D341Med (cell line): ENCODE results near the gene CAPRIN2.
A peak's percentile ranks its signal among the peaks of the same experiment; 100 is the strongest.

Experiments used
- DNase-seq: peaks from one replicate; pipeline ENCODE4 v3.0.0; 2012; ENCODE audit warnings: low spot score

Gene CAPRIN2

GRCh38 chr12:30761730-30762129 is 7.0 kb upstream of the CAPRIN2 start:
- no peak for DNase-seq

- DNase-seq = no peak
Observed at GRCh38 chr12:30757316-30757715, 2.6 kb upstream of the CAPRIN2 start.

DNA sequence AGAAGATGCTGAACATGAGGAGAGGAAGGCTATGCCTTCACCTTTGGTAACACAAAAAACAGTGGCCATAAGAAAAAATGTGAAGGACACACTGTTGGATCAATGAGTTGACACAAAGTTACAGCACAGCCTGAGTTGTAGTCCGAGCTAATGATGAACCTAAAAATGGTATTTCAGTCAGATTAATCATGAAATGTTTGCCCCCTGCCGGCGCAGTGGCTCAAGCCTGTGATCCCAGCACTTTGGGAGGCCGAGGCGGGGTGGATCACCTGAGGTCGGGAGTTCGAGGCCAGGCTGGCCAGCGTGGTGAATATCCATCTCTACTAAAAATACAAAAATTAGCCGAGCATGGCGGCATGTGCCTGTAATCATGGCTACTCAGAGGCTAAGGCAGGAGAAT is 1.3 kb upstream of the CAPRIN2 start:
- DNase-seq = no peak

DNA sequence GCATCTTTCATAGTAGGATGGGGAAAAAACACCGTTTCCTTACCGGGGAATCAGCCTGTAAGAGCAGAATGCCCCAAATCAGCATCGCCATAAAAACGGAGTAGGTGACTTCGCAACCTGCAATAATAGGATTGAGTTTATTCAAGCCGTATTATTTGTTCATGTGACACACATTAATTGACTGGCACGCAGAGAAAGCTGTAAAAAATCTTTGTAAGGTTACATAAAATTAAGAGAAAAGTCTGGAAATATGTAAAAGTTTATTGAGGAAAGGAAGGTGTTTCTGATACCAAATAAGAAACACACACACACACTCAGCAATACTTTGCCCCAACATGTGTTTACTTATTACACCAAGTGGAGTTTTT is 628 bp upstream of the CAPRIN2 start:
- no peak for DNase-seq

- DNase-seq = no peak
Observed at GRCh38 chr12:30754383-30754749, 385 bp downstream of the CAPRIN2 start.

DNA sequence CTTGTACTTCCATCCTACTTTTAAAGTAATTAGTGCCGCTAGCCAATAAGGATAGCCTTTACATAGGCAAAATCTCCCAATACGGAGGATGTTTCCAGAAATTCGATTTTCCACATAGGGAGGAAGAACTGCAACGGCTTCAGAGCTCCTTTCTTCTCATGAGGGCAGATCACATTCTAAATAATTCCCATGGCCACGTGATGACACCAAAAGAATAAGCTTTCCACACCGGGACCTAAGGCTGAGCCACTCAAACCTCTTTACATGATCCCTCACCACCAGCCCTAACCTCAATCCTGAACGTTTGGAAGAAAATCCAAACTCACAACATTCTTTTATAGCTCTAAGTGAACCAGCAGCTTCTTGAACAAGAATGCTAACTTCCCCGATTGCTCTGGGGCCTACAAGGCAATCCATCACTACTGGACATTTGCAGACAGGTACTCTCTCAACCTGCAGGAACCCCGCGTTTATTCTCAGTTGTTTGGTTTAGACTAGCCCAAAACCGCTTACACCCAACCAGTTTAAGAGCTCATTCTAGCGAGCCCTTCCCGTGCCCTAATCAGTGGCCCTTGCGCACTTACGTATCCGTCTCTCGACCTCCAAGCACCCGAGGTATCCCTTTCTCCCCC is 884 bp downstream of the CAPRIN2 start:
- no peak for DNase-seq

- DNase-seq = peak; percentile 50
Observed at GRCh38 chr12:30753233-30753632, 1.5 kb downstream of the CAPRIN2 start.

DNA sequence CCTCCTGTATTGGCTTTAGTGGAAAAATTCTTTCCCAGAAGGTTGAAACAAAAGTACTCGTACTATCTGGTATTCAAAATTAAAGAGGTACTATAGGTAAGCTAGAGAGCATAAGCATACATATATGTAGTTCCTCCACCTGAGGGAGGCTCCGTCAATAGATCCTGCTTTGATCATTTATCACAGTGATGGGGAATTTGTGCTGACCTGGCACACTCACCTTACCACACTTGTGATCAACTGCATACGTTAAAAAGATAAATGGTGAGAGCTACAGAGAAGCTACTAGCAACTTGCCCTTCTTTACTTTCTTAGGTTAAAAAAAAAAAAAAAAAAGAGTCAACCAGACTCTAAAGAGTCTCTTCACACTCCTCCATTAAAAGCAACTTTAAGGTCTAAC is 2.5 kb downstream of the CAPRIN2 start:
- no peak for DNase-seq

GRCh38 chr12:30748147-30748546 is 6.6 kb downstream of the CAPRIN2 start:
- no peak for DNase-seq

GRCh38 chr12:30746190-30746589 is 8.6 kb downstream of the CAPRIN2 start:
- DNase-seq = no peak

DNA sequence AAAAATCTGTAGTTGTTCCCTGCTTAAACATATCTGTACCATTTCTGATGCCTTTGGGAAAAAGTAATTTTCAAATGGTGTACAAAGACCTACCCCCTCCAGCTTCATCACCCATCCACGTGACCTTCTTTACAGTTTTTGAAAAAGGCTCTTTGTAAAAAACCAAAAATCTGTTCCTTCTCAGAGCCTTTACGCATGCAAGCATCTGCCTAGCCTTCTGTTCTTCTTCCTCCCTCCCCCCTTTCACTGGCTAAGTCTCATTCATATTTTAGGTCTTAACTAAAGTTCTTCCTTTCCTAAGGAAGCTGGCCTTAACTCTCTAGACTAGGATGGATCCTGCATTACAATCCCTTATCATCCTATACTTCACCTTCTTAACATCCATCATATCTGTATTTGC is 10.4 kb downstream of the CAPRIN2 start:
- no peak for DNase-seq

- DNase-seq = no peak
Observed at GRCh38 chr12:30740274-30740673, 14.5 kb downstream of the CAPRIN2 start.

- no peak for DNase-seq
Observed at GRCh38 chr12:30739020-30739419, 15.7 kb downstream of the CAPRIN2 start.

DNA sequence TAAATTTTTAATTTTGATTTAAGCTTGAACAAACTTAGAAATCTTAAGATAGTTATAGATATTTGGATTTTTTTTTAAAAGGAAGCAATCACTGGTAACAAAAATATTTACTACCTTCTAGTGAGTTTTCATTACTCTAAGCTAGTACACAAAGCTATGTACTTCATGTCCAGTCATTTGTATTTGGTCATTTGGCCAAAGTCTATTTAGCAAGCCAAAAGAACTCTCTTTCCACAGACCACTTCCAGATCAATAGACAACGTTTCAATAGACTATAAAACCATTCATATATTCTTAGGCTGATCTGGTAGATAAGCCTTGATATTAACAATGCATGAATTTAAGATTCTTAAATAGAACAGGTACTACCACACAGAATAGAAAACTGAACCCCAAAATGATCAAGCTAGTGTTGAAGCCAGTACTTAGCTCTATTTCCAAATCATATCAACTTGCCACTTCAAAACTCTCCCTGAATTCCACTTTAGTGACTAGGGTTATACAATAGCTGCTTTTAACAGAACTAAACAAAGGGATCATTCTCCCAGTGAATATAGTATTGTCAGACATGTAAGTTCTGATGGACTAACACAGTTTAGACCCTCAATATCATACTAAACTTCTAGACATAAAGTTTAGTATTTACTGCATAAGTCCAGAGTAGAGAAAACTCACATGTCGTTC is 21.7 kb downstream of the CAPRIN2 start:
- no peak for DNase-seq

GRCh38 chr12:30730011-30730410 is 24.7 kb downstream of the CAPRIN2 start:
- DNase-seq = no peak

DNA sequence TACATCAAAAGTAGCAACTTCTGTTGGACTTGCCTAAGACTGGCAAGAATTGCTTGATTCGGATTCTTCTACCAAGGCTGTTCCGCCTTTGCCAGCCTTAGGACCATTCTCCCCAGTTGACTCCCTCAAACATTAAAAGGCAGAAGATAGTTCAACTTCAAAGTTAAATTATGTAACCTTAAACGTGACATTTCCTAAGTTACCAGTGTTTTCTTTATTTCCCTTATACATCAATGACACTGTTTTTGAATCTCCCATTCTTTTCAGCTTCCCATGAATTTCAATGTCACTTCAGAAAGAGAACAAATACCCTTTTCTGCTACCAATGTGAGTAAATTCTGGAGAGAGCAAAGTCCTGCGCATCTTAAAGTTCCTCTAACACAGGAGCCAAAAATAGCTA is 25.2 kb downstream of the CAPRIN2 start:
- DNase-seq = no peak

- DNase-seq = no peak
Observed at GRCh38 chr12:30726647-30727046, 28.1 kb downstream of the CAPRIN2 start.

GRCh38 chr12:30725739-30726138 is 29.0 kb downstream of the CAPRIN2 start:
- no peak for DNase-seq

DNA sequence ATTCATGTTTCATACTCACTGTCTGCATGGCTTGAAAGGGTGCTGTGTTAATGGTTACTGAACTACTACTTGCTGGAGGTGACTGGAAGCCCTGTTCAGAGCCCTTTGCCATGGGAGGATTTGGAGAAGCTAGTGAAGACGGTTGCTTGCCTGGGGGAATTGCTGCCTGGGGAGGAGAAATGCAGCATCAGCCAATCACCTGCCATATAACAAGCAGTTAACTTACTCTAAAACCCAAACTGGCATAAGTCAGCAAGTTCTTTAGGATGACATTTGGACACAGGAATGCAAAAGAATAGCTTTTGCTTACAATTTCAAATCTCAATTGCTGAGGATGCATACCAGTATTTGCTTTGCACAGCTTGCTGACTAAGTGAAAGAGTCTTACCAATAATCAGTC is 35.7 kb downstream of the CAPRIN2 start:
- DNase-seq = no peak

DNA sequence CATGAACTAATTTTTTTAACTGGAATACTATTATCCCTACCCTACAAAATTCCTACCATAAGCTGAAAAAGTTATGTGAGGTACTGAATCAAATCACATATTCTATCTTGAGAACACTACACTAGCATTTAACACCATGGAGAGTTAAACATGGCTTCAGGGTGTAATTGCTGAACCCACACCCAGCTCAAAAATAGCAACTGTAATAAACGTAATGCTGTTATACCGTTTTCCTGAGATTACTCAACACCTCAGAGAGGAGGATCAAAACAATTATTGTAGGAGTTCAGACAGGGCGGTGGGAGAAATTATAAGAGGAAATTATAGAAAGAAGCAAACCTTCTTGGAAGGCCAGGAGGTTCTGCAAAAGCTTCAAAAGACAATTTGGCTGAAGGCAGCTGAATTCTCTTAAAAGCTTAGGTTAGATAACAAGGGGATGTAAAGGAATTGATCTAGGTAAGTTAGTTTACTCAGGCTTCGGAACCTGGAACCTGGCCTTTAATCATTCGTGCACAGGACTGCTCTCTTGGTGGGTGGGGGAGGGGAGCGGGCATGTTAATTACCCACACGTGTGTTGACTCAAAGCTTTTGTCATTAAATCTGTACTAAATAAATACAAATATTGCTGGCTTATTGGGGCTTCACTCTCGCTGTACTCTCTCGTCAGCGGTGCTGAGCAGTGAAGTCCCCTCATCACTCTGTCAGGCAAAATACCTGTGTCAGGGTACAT is 47.0 kb downstream of the CAPRIN2 start:
- DNase-seq = no peak

DNA sequence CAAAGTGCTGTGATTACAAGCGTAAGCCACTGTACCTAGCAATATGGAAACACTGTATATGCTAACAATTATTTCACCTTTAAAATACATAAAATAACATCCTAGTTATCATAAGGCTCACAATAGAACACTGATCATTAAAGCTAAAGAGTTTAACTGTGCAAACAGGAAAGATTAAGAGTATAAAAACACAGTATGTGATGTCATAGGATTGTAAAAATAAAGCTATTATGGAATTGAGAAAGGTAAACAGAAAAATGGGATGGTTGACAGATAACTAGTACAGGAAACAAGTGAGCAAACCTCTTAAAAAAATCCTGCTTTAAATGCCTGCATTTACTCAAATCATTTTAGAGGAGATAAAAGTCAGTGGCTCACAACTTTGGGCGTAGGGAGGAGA is 48.3 kb downstream of the CAPRIN2 start:
- DNase-seq = no peak

DNA sequence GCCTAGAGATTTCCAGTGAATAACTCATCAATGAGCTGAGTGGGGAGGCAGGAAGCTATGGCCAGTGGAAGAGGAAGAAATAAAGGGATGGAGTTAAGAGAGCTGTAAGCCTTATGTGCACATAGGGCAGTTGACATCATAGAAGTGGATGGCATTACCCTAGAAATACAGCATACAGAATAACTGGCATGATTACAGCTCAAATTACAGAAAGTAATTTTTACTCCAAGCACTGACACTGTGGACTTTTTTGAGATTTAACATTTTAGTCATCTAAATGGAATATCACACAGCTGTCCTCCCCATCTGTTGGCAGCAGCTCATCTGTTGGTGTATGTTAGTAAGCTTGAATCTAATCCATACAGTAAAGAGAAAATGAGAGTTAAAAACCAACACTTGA is 53.7 kb downstream of the CAPRIN2 start:
- no peak for DNase-seq

- DNase-seq = no peak
Observed at GRCh38 chr12:30700216-30700900, 54.4 kb downstream of the CAPRIN2 start.
